Measurements from ENCODE around the gene JMJD4. TPM values are rescaled to one million over a fixed set of nuclear protein-coding genes. Genes with fewer than 3 reads are reported as not detected.

JMJD4 gene
- total RNA-seq, 1 donor from 2014 or later, result 26.6 TPM

- no peaks in the 10 kb centered on the region for H3K36me3 Mint-ChIP-seq (ENCODE audit: unreplicated experiment)
- H3K9me3 Mint-ChIP-seq (ENCODE audit: unreplicated experiment), result peaks cover 4% of the 10 kb centered on the region
- H3K4me3 Mint-ChIP-seq (ENCODE audit: unreplicated experiment), result no peak overlapping the region
- TF ChIP-seq CTCF (IDR thresholded peaks at IDR 0.05; ENCODE audit: partially characterized antibody, unreplicated experiment), result no peak
- peaks cover 8% of the 10 kb centered on the region for H3K27me3 Mint-ChIP-seq (ENCODE audit: unreplicated experiment)
- H3K27ac Mint-ChIP-seq (ENCODE audit: unreplicated experiment), result no peak overlapping the region
- no peak for DNase-seq
- H3K4me1 Mint-ChIP-seq (ENCODE audit: low read depth, unreplicated experiment), result peaks cover 11% of the 10 kb centered on the region
These were observed 14.1 kb upstream of the JMJD4 start for GRCh38 chr1:227749225-227749624.

GRCh38 chr1:227748496-227749182, 13.5 kb upstream of the JMJD4 start:
- H3K36me3 Mint-ChIP-seq (ENCODE audit: unreplicated experiment), result no peaks in the 10 kb centered on the region
- no peak overlapping the region for H3K4me3 Mint-ChIP-seq (ENCODE audit: unreplicated experiment)
- no peak for TF ChIP-seq CTCF (IDR thresholded peaks at IDR 0.05; ENCODE audit: partially characterized antibody, unreplicated experiment)
- no peak for DNase-seq
- H3K4me1 Mint-ChIP-seq (ENCODE audit: low read depth, unreplicated experiment), result peaks cover 7% of the 10 kb centered on the region
- H3K27ac Mint-ChIP-seq (ENCODE audit: unreplicated experiment), result peak overlapping the region; percentile 64
- peaks cover 8% of the 10 kb centered on the region for H3K27me3 Mint-ChIP-seq (ENCODE audit: unreplicated experiment)
- H3K9me3 Mint-ChIP-seq (ENCODE audit: unreplicated experiment), result peaks cover 4% of the 10 kb centered on the region

GRCh38 chr1:227747948-227748495, 12.9 kb upstream of the JMJD4 start:
- DNase-seq, result no peak
- H3K27me3 Mint-ChIP-seq (ENCODE audit: unreplicated experiment), result peaks cover 8% of the 10 kb centered on the region
- H3K4me3 Mint-ChIP-seq (ENCODE audit: unreplicated experiment), result no peak overlapping the region
- H3K9me3 Mint-ChIP-seq (ENCODE audit: unreplicated experiment), result peaks cover 4% of the 10 kb centered on the region
- H3K27ac Mint-ChIP-seq (ENCODE audit: unreplicated experiment), result no peak overlapping the region
- no peaks in the 10 kb centered on the region for H3K36me3 Mint-ChIP-seq (ENCODE audit: unreplicated experiment)
- TF ChIP-seq CTCF (IDR thresholded peaks at IDR 0.05; ENCODE audit: partially characterized antibody, unreplicated experiment), result no peak
- H3K4me1 Mint-ChIP-seq (ENCODE audit: low read depth, unreplicated experiment), result peaks cover 7% of the 10 kb centered on the region

- peaks cover 7% of the 10 kb centered on the region for H3K4me1 Mint-ChIP-seq (ENCODE audit: low read depth, unreplicated experiment)
- DNase-seq, result no peak
- H3K27ac Mint-ChIP-seq (ENCODE audit: unreplicated experiment), result no peak overlapping the region
- peaks cover 8% of the 10 kb centered on the region for H3K27me3 Mint-ChIP-seq (ENCODE audit: unreplicated experiment)
- H3K9me3 Mint-ChIP-seq (ENCODE audit: unreplicated experiment), result peaks cover 4% of the 10 kb centered on the region
- no peak overlapping the region for H3K4me3 Mint-ChIP-seq (ENCODE audit: unreplicated experiment)
- H3K36me3 Mint-ChIP-seq (ENCODE audit: unreplicated experiment), result no peaks in the 10 kb centered on the region
- no peak for TF ChIP-seq CTCF (IDR thresholded peaks at IDR 0.05; ENCODE audit: partially characterized antibody, unreplicated experiment)
These were observed 12.3 kb upstream of the JMJD4 start for GRCh38 chr1:227747382-227747781.

- H3K9me3 Mint-ChIP-seq (ENCODE audit: unreplicated experiment), result peaks cover 4% of the 10 kb centered on the region
- peaks cover 8% of the 10 kb centered on the region for H3K27me3 Mint-ChIP-seq (ENCODE audit: unreplicated experiment)
- H3K4me3 Mint-ChIP-seq (ENCODE audit: unreplicated experiment), result no peak overlapping the region
- H3K4me1 Mint-ChIP-seq (ENCODE audit: low read depth, unreplicated experiment), result peaks cover 7% of the 10 kb centered on the region
- H3K36me3 Mint-ChIP-seq (ENCODE audit: unreplicated experiment), result no peaks in the 10 kb centered on the region
- no peak for TF ChIP-seq CTCF (IDR thresholded peaks at IDR 0.05; ENCODE audit: partially characterized antibody, unreplicated experiment)
- no peak overlapping the region for H3K27ac Mint-ChIP-seq (ENCODE audit: unreplicated experiment)
- no peak for DNase-seq
These were observed 11.6 kb upstream of the JMJD4 start for GRCh38 chr1:227746676-227747075.

Data from glutamatergic neuron (in vitro differentiated cells).